MCF 10A (cell line): ENCODE results near the gene RSAD2. TPM values are rescaled to one million over a fixed set of nuclear protein-coding genes. Genes with fewer than 3 reads are reported as not detected.

Source experiments
- BruUV-seq: library from RNA; stranded (reverse); fragments of 400-500 nt; replicated peaks from 2 replicates; lab custom pipeline; 2021; lab: Mats Ljungman, UMichigan
- CTCF ChIA-PET: fragments of 300-600 bp; sonication (Branson Sonifier 250); formaldehyde crosslinking; extraction: SDS; loops from one replicate; lab custom pipeline; 2021; ENCODE audit warnings: antibody characterized with exemption, inconsistent platforms; lab: Yijun Ruan, JAX
- POLR2A ChIA-PET: fragments of 300-600, 350-650 bp; sonication (Branson Sonifier 250); formaldehyde crosslinking; extraction: SDS; loops from one replicate; lab custom pipeline; 2020; ENCODE audit warnings: antibody characterized with exemption, inconsistent platforms; lab: Yijun Ruan, JAX
- DNase-seq: peaks from one replicate; pipeline ENCODE4 v3.0.0-alpha.2; 2018; ENCODE audit not compliant: unreplicated experiment
- H3K27ac Mint-ChIP-seq: one replicate; pipeline ENCODE4 v1.8.0; 2022; ENCODE audit warnings: mild to moderate bottlenecking, low read depth, mixed read lengths; ENCODE audit not compliant: unreplicated experiment
- H3K27me3 Mint-ChIP-seq: one replicate; pipeline ENCODE4 v1.8.0; 2022; ENCODE audit warnings: mixed read lengths; ENCODE audit not compliant: insufficient read depth, unreplicated experiment
- H3K36me3 Mint-ChIP-seq: one replicate; pipeline ENCODE4 v1.8.0; 2022; ENCODE audit warnings: mild to moderate bottlenecking, moderate library complexity, mixed read lengths; ENCODE audit not compliant: insufficient read depth, unreplicated experiment
- H3K4me1 Mint-ChIP-seq: one replicate; pipeline ENCODE4 v1.8.0; 2022; ENCODE audit warnings: mixed read lengths; ENCODE audit not compliant: insufficient read depth, unreplicated experiment
- H3K4me3 Mint-ChIP-seq: one replicate; pipeline ENCODE4 v1.8.0; 2022; ENCODE audit warnings: mild to moderate bottlenecking, moderate library complexity, mixed read lengths; ENCODE audit not compliant: unreplicated experiment
- H3K9me3 Mint-ChIP-seq: one replicate; pipeline ENCODE4 v1.8.0; 2022; ENCODE audit warnings: mixed read lengths; ENCODE audit not compliant: unreplicated experiment
- intact Hi-C: fragments of 100-400 bp; cut with micrococcal nuclease; formaldehyde crosslinking; loops from 2 replicates; pipeline ENCODE4 v1.14.1; 2022
- total RNA-seq: library from RNA; stranded (reverse); gene quantifications from 2 replicates; pipeline ENCODE4 v1.2.3, GENCODE V29; 2022
- TF ChIP-seq, protein P1 (sequence below): fragments of 200-600 bp; IDR thresholded peaks from one replicate; pipeline ENCODE4 v1.8.0; 2022; ENCODE audit warnings: antibody characterized with exemption, mild to moderate bottlenecking; ENCODE audit not compliant: unreplicated experiment

RSAD2 gene
- total RNA-seq, 1 experiment from 2014 or later = 0.09 TPM

DNA sequence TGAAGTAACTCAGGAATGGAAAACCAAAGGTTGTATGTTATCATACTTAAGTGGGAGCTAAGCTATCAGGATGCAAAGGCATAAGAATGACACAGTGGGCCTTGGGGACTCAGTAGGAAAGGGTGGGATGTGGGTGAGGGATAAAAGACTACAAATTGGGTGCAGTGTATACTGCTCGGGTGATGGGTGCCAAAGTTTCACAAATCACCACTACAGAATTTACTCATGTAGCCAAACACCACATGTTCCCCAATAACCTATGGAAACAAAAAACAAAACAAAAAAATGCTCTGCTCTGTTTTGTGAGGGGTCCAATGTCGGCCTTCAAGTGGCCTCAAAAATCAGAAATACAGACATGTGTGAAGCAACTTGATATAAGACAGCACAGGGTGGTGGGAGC is 30.7 kb downstream of the RSAD2 start:
- H3K9me3 Mint-ChIP-seq = no peaks in the 10 kb centered on the region
- peaks cover 63% of the 10 kb centered on the region for H3K27me3 Mint-ChIP-seq
- H3K36me3 Mint-ChIP-seq = no peaks in the 10 kb centered on the region
- intact Hi-C loops = no loop called here
- TF ChIP-seq, protein P1, sequence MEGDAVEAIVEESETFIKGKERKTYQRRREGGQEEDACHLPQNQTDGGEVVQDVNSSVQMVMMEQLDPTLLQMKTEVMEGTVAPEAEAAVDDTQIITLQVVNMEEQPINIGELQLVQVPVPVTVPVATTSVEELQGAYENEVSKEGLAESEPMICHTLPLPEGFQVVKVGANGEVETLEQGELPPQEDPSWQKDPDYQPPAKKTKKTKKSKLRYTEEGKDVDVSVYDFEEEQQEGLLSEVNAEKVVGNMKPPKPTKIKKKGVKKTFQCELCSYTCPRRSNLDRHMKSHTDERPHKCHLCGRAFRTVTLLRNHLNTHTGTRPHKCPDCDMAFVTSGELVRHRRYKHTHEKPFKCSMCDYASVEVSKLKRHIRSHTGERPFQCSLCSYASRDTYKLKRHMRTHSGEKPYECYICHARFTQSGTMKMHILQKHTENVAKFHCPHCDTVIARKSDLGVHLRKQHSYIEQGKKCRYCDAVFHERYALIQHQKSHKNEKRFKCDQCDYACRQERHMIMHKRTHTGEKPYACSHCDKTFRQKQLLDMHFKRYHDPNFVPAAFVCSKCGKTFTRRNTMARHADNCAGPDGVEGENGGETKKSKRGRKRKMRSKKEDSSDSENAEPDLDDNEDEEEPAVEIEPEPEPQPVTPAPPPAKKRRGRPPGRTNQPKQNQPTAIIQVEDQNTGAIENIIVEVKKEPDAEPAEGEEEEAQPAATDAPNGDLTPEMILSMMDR = no peak
- POLR2A ChIA-PET = interaction anchor here (1.6 kb wide), 1 partner anchor 11 kb away, joined by 6 read pairs; no protein-coding TSS in a partner anchor
- BruUV-seq = no TSS peak
- H3K27ac Mint-ChIP-seq = no peak overlapping the region
- CTCF ChIA-PET = interaction anchor here (0.7 to 1.8 kb wide), 3 partner anchors 11 to 1138 kb away, joined by 3 to 5 read pairs (median 4); no protein-coding TSS in a partner anchor
- no peaks in the 10 kb centered on the region for H3K4me1 Mint-ChIP-seq
- DNase-seq = no peak
- no peak overlapping the region for H3K4me3 Mint-ChIP-seq

DNA sequence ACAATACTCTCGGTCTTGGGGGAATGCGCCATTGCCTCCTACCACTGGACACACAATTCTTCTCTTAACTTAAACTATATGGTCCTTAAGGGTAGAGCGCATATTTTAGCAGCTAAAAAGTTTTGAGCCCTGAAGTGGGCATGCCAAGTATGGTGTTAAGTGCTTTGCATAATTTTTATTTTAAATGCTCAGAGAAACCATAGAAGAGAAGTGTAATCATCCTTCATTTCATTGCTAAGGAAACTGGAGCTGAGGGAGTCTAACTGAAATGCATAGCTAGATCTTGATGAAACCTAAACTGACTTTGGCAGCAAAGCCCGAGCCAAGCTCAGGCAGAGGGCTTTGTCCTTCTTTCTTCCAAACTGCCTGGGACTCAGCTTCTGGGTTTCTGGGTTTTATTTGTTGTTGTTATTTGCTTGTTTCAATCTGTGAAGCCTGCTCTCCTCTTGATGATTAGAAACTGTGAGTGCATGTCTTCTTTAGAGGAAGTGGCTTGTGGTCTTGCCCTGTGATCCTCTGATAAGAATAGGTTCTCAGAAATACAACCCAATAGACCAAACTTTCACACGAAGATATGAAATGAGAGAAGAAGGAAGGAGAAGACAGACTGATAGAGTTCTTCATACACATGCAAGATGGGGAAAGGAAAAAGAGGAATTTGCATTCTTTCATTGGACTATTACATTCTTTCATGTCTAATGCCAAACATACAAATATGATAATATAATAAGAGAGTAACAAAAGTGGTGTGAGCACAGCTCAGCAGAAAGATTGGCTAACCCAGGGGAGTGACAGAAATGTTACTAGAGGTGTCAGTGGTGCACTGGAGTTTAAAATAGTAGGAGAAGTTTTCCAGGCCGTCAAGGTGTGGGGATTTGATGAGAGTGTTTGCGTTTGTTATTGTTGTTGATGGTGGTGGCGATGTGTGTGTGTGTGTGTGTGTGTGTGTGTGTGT is 32.1 kb downstream of the RSAD2 start:
- no peak for DNase-seq
- Mint-ChIP-seq H3K4me3 (no peak overlapping the region), H3K4me1 (no peaks in the 10 kb centered on the region), H3K36me3 (no peaks in the 10 kb centered on the region), H3K27me3 (peaks cover 54% of the 10 kb centered on the region), H3K9me3 (no peaks in the 10 kb centered on the region), H3K27ac (no peak overlapping the region)
- TF ChIP-seq, protein P1 = no peak
- CTCF ChIA-PET = interaction anchor here (0.7 to 1.8 kb wide), 3 partner anchors 12 to 1789 kb away, joined by 3 to 5 read pairs (median 4); no protein-coding TSS in a partner anchor
- intact Hi-C loops = no loop called here
- no TSS peak for BruUV-seq
- POLR2A ChIA-PET = no interaction called here

DNA sequence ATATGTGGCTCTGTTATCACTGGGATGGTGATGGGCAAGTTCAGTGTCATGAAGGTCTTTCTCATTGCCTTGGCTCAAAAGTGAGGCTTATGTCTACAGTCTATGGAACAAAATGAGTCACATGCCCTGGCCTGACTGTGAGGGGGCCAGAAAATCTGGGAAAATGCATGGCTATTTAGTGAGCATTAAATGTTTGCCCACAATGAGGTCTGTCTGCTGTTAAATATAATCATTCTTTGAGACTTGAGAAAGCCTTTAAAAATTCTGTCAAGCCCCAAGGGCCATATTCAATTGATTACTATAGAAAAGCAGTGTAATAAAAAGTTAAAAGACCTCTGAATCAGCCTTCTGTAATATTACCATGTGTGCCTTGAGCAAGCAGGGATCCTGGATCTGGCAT is 34.1 kb downstream of the RSAD2 start:
- BruUV-seq = no TSS peak
- no peaks in the 10 kb centered on the region for H3K4me1 Mint-ChIP-seq

More for the DNA sequence above, 34.1 kb downstream of the RSAD2 start:
- no peaks in the 10 kb centered on the region for H3K36me3 Mint-ChIP-seq
- no peak for DNase-seq
- peaks cover 43% of the 10 kb centered on the region for H3K27me3 Mint-ChIP-seq
- intact Hi-C loops = no loop called here
- H3K4me3 Mint-ChIP-seq = no peak overlapping the region
- H3K9me3 Mint-ChIP-seq = no peaks in the 10 kb centered on the region
- H3K27ac Mint-ChIP-seq = no peak overlapping the region
- CTCF ChIA-PET = interaction anchor here (0.7 to 4.8 kb wide), 2 partner anchors 15 to 132 kb away, joined by 3 to 22 read pairs; no protein-coding TSS in a partner anchor
- POLR2A ChIA-PET = interaction anchor here (2.0 kb wide), 1 partner anchor 35 kb away, joined by 4 read pairs; no protein-coding TSS in a partner anchor
- TF ChIP-seq, protein P1 = no peak
